HG03442 (cell line): ENCODE results near the gene CCDC154.
A peak's percentile ranks its signal among the peaks of the same experiment; 100 is the strongest.
"Not testable (repeated sequence)": the region's sequence is repeated elsewhere in the genome, so short reads cannot be mapped to it uniquely, and the experiment has no call there.

Experiments used
- ATAC-seq: cut with Tn5 transposase; IDR thresholded peaks from one replicate; pipeline ENCODE4 v1.9.1; 2021; ENCODE audit warnings: mild to moderate bottlenecking, moderate library complexity; ENCODE audit not compliant: unreplicated experiment

Gene CCDC154

GRCh38 chr16:1474796-1475551 lies 30.6 kb upstream of the CCDC154 start, which contains the start of gene CLCN7:
Gene CLCN7 (minus strand): TSS chr16:1475028. CDS start chr16:1474974, 54 bp downstream.
- peak; percentile 81 for ATAC-seq

- peak; percentile 21 for ATAC-seq
Measured at GRCh38 chr16:1474082-1474795, 29.9 kb upstream of the CCDC154 start.

- ATAC-seq, result no peak
Measured at GRCh38 chr16:1472974-1473373, 28.6 kb upstream of the CCDC154 start.

GRCh38 chr16:1471569-1472194 lies 27.3 kb upstream of the CCDC154 start:
- no peak for ATAC-seq

- no peak for ATAC-seq
Measured at GRCh38 chr16:1470481-1471251, 26.3 kb upstream of the CCDC154 start.

- no peak for ATAC-seq
Measured at GRCh38 chr16:1469693-1470201, 25.4 kb upstream of the CCDC154 start.

- not testable (repeated sequence) for ATAC-seq
Measured at GRCh38 chr16:1469141-1469540, 24.8 kb upstream of the CCDC154 start.

GRCh38 chr16:1468426-1468810 lies 24.1 kb upstream of the CCDC154 start:
- ATAC-seq, result no peak

- ATAC-seq, result no peak
Measured at GRCh38 chr16:1466968-1467521, 22.7 kb upstream of the CCDC154 start.

- no peak for ATAC-seq
Measured at GRCh38 chr16:1466054-1466453, 21.7 kb upstream of the CCDC154 start.

GRCh38 chr16:1465567-1465915 lies 21.2 kb upstream of the CCDC154 start:
- no peak for ATAC-seq

- no peak for ATAC-seq
Measured at GRCh38 chr16:1464894-1465566, 20.7 kb upstream of the CCDC154 start.

GRCh38 chr16:1464196-1464893 lies 20.0 kb upstream of the CCDC154 start:
- ATAC-seq, result no peak

- ATAC-seq, result no peak
Measured at GRCh38 chr16:1461146-1461545, 16.8 kb upstream of the CCDC154 start.

GRCh38 chr16:1460602-1461138 lies 16.3 kb upstream of the CCDC154 start:
- ATAC-seq, result no peak

- ATAC-seq, result no peak
Measured at GRCh38 chr16:1459967-1460366, 15.6 kb upstream of the CCDC154 start.

- no peak for ATAC-seq
Measured at GRCh38 chr16:1458977-1459341, 14.6 kb upstream of the CCDC154 start.

- no peak for ATAC-seq
Measured at GRCh38 chr16:1458336-1458976, 14.1 kb upstream of the CCDC154 start.
